IPS-NIHi11 (cell line): Measurements from ENCODE around the gene WASF2.
A peak's percentile ranks its signal among the peaks of the same experiment; 100 is the strongest.
"Not testable (repeated sequence)": the region's sequence is repeated elsewhere in the genome, so short reads cannot be mapped to it uniquely, and the experiment has no call there.

Source experiments
- DNase-seq: peaks from one replicate; pipeline ENCODE4 v3.0.0; 2012; ENCODE audit warnings: mixed read lengths, low spot score

Gene WASF2

GRCh38 chr1:27418326-27419185 is 71.4 kb downstream of the WASF2 start:
- no peak for DNase-seq

- no peak for DNase-seq
Observed at GRCh38 chr1:27417713-27418112, 72.3 kb downstream of the WASF2 start.

GRCh38 chr1:27416387-27417111 is 73.4 kb downstream of the WASF2 start:
- peak; percentile 61 for DNase-seq

- DNase-seq, result no peak
Observed at GRCh38 chr1:27414091-27414490, 75.9 kb downstream of the WASF2 start.

GRCh38 chr1:27413004-27413403 is 77.0 kb downstream of the WASF2 start:
- DNase-seq, result no peak

- DNase-seq, result no peak
Observed at GRCh38 chr1:27412502-27412901, 77.5 kb downstream of the WASF2 start.

- DNase-seq, result no peak
Observed at GRCh38 chr1:27410709-27411108, 79.3 kb downstream of the WASF2 start.

GRCh38 chr1:27409669-27410068 is 80.3 kb downstream of the WASF2 start:
- DNase-seq, result no peak

- no peak for DNase-seq
Observed at GRCh38 chr1:27408151-27408550, 81.8 kb downstream of the WASF2 start.

- DNase-seq, result not testable (repeated sequence)
Observed at GRCh38 chr1:27406791-27407190, 83.2 kb downstream of the WASF2 start.

- no peak for DNase-seq
Observed at GRCh38 chr1:27406362-27406680, 83.6 kb downstream of the WASF2 start.

GRCh38 chr1:27405598-27406361 is 84.2 kb downstream of the WASF2 start:
- DNase-seq, result not testable (repeated sequence)

- peak; percentile 53 for DNase-seq
Observed at GRCh38 chr1:27405074-27405473, 84.9 kb downstream of the WASF2 start.

GRCh38 chr1:27403931-27404330 is 86.0 kb downstream of the WASF2 start:
- DNase-seq, result no peak

GRCh38 chr1:27403065-27403726 is 86.8 kb downstream of the WASF2 start:
- DNase-seq, result no peak

- peak; percentile 64 for DNase-seq
Observed at GRCh38 chr1:27402349-27402754, 87.6 kb downstream of the WASF2 start.

GRCh38 chr1:27400963-27401341 is 89.0 kb downstream of the WASF2 start:
- DNase-seq, result no peak

- no peak for DNase-seq
Observed at GRCh38 chr1:27400082-27400962, 89.6 kb downstream of the WASF2 start.

GRCh38 chr1:27399251-27400025 is 90.5 kb downstream of the WASF2 start:
- DNase-seq, result no peak

GRCh38 chr1:27398405-27399149 is 91.4 kb downstream of the WASF2 start:
- DNase-seq, result no peak
